Measurements from ENCODE around the gene GART. TPM values are rescaled to one million over a fixed set of nuclear protein-coding genes. Genes with fewer than 3 reads are reported as not detected.

GART gene
- total RNA-seq, 1 donor from 2014 or later = 66.8 TPM

DNA sequence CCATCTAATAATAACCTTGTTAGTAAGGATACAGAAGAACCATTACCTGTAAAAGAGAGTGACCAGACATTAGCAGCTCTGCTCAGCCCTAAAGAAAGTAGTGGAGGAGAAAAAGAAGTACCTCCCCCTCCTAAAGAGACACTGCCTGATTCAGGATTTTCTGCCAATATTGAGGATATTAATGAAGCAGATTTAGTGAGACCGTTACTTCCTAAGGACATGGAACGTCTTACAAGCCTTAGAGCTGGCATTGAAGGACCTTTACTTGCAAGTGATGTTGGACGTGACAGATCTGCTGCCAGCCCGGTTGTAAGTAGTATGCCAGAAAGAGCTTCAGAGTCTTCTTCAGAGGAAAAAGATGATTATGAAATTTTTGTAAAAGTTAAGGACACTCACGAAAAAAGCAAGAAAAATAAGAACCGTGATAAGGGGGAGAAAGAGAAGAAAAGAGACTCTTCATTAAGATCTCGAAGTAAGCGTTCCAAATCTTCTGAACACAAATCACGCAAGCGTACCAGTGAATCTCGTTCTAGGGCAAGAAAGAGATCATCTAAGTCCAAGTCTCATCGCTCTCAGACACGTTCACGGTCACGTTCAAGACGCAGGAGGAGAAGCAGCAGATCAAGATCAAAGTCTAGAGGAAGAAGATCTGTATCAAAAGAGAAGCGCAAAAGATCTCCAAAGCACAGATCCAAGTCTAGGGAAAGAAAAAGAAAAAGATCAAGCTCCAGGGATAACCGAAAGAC is 12.5 kb upstream of the GART start:
- no peak overlapping the region for H3K27ac Mint-ChIP-seq (ENCODE audit: unreplicated experiment)
- no peaks in the 10 kb centered on the region for H3K27me3 Mint-ChIP-seq (ENCODE audit: unreplicated experiment)

DNA sequence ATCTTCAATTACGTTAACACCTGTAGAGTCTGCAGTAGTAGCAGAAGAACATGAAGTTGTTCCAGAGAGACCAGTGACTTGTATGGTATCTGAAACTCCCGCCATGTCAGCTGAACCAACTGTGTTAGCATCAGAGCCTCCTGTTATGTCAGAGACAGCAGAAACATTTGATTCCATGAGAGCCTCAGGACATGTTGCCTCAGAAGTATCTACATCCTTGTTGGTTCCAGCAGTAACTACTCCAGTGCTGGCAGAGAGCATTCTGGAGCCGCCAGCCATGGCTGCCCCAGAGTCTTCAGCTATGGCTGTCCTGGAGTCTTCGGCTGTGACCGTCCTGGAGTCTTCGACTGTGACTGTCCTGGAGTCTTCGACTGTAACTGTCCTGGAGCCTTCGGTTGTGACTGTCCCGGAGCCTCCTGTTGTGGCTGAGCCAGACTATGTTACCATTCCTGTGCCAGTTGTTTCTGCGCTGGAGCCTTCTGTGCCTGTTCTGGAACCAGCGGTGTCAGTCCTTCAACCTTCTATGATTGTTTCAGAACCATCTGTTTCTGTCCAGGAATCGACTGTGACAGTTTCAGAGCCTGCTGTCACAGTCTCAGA is 11.2 kb upstream of the GART start:
- Mint-ChIP-seq H3K27me3 (ENCODE audit: unreplicated experiment) (no peaks in the 10 kb centered on the region), H3K9me3 (ENCODE audit: unreplicated experiment) (no peaks in the 10 kb centered on the region), H3K4me3 (ENCODE audit: unreplicated experiment) (no peak overlapping the region), H3K27ac (ENCODE audit: unreplicated experiment) (no peak overlapping the region), H3K36me3 (ENCODE audit: unreplicated experiment) (peaks cover 66% of the 10 kb centered on the region), H3K4me1 (ENCODE audit: unreplicated experiment) (peaks cover 13% of the 10 kb centered on the region)
- TF ChIP-seq, protein P1, sequence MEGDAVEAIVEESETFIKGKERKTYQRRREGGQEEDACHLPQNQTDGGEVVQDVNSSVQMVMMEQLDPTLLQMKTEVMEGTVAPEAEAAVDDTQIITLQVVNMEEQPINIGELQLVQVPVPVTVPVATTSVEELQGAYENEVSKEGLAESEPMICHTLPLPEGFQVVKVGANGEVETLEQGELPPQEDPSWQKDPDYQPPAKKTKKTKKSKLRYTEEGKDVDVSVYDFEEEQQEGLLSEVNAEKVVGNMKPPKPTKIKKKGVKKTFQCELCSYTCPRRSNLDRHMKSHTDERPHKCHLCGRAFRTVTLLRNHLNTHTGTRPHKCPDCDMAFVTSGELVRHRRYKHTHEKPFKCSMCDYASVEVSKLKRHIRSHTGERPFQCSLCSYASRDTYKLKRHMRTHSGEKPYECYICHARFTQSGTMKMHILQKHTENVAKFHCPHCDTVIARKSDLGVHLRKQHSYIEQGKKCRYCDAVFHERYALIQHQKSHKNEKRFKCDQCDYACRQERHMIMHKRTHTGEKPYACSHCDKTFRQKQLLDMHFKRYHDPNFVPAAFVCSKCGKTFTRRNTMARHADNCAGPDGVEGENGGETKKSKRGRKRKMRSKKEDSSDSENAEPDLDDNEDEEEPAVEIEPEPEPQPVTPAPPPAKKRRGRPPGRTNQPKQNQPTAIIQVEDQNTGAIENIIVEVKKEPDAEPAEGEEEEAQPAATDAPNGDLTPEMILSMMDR (IDR thresholded peaks at IDR 0.05) = no peak
- DNase-seq (ENCODE audit: extremely low spot score, unreplicated experiment) = no peak

More for the DNA sequence above, 12.5 kb upstream of the GART start:
- no peak for DNase-seq (ENCODE audit: extremely low spot score, unreplicated experiment)
- TF ChIP-seq, protein P1 (IDR thresholded peaks at IDR 0.05) = no peak
- Mint-ChIP-seq H3K9me3 (ENCODE audit: unreplicated experiment) (no peaks in the 10 kb centered on the region), H3K4me3 (ENCODE audit: unreplicated experiment) (no peak overlapping the region), H3K36me3 (ENCODE audit: unreplicated experiment) (peaks cover 69% of the 10 kb centered on the region), H3K4me1 (ENCODE audit: unreplicated experiment) (peaks cover 13% of the 10 kb centered on the region)

DNA sequence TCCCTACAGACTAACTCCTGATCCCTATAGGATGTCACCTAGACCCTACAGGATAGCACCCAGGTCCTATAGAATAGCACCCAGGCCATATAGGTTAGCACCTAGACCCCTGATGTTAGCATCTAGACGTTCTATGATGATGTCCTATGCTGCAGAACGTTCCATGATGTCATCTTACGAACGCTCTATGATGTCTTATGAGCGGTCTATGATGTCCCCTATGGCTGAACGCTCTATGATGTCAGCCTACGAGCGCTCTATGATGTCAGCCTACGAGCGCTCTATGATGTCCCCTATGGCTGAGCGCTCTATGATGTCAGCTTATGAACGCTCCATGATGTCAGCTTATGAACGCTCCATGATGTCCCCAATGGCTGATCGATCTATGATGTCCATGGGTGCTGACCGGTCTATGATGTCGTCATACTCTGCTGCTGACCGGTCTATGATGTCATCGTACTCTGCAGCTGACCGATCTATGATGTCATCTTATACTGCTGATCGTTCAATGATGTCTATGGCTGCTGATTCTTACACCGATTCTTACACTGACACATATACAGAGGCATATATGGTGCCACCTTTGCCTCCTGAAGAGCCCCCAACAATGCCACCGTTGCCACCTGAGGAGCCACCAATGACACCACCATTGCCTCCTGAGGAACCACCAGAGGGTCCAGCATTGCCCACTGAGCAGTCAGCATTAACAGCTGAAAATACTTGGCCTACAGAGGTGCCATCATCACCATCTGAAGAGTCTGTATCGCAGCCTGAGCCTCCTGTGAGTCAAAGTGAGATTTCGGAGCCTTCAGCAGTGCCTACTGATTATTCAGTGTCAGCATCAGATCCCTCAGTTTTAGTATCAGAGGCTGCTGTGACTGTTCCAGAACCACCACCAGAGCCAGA is 10.4 kb upstream of the GART start:
- H3K9me3 Mint-ChIP-seq (ENCODE audit: unreplicated experiment) = no peaks in the 10 kb centered on the region
- TF ChIP-seq, protein P1 (IDR thresholded peaks at IDR 0.05) = no peak
- no peak overlapping the region for H3K4me3 Mint-ChIP-seq (ENCODE audit: unreplicated experiment)
- peaks cover 13% of the 10 kb centered on the region for H3K4me1 Mint-ChIP-seq (ENCODE audit: unreplicated experiment)
- no peak overlapping the region for H3K27ac Mint-ChIP-seq (ENCODE audit: unreplicated experiment)
- no peaks in the 10 kb centered on the region for H3K27me3 Mint-ChIP-seq (ENCODE audit: unreplicated experiment)
- no peak for DNase-seq (ENCODE audit: extremely low spot score, unreplicated experiment)
- H3K36me3 Mint-ChIP-seq (ENCODE audit: unreplicated experiment) = peaks cover 58% of the 10 kb centered on the region

DNA sequence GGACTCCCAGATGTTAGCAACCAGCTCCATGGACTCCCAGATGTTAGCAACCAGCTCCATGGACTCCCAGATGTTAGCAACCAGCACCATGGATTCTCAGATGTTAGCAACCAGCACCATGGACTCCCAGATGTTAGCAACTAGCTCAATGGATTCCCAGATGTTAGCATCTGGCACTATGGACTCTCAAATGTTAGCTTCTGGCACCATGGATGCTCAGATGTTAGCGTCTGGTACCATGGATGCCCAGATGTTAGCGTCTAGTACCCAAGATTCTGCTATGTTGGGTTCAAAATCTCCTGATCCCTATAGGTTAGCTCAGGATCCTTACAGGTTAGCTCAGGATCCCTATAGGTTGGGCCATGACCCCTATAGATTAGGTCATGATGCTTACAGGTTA is 9.7 kb upstream of the GART start:
- Mint-ChIP-seq H3K27ac (ENCODE audit: unreplicated experiment) (no peak overlapping the region), H3K9me3 (ENCODE audit: unreplicated experiment) (no peaks in the 10 kb centered on the region), H3K4me3 (ENCODE audit: unreplicated experiment) (no peak overlapping the region), H3K27me3 (ENCODE audit: unreplicated experiment) (no peaks in the 10 kb centered on the region), H3K36me3 (ENCODE audit: unreplicated experiment) (peaks cover 53% of the 10 kb centered on the region), H3K4me1 (ENCODE audit: unreplicated experiment) (peaks cover 13% of the 10 kb centered on the region)
- TF ChIP-seq, protein P1 (IDR thresholded peaks at IDR 0.05) = no peak
- no peak for DNase-seq (ENCODE audit: extremely low spot score, unreplicated experiment)

Data from osteocyte (in vitro differentiated cells).